Osteocyte (in vitro differentiated cells): Measurements from ENCODE around the gene SAMD1. TPM values are rescaled to one million over a fixed set of nuclear protein-coding genes. Genes with fewer than 3 reads are reported as not detected.

ENCODE experiments used
- DNase-seq: peaks from one replicate; pipeline ENCODE4 v3.0.0; 2021; ENCODE audit warnings: mixed read lengths; ENCODE audit not compliant: unreplicated experiment; ENCODE audit errors: extremely low spot score
- H3K27ac Mint-ChIP-seq: one replicate; pipeline ENCODE4 v1.8.0; 2021; ENCODE audit warnings: mild to moderate bottlenecking, mixed read lengths; ENCODE audit not compliant: unreplicated experiment
- H3K27me3 Mint-ChIP-seq: one replicate; pipeline ENCODE4 v1.8.0; 2021; ENCODE audit warnings: mixed read lengths; ENCODE audit not compliant: unreplicated experiment
- H3K36me3 Mint-ChIP-seq: one replicate; pipeline ENCODE4 v1.8.0; 2021; ENCODE audit warnings: mixed read lengths; ENCODE audit not compliant: unreplicated experiment
- H3K4me1 Mint-ChIP-seq: one replicate; pipeline ENCODE4 v1.8.0; 2021; ENCODE audit warnings: mixed read lengths; ENCODE audit not compliant: unreplicated experiment
- H3K4me3 Mint-ChIP-seq: one replicate; pipeline ENCODE4 v1.8.0; 2021; ENCODE audit warnings: mild to moderate bottlenecking, moderate library complexity, mixed read lengths; ENCODE audit not compliant: unreplicated experiment
- H3K9me3 Mint-ChIP-seq: one replicate; pipeline ENCODE4 v1.8.0; 2021; ENCODE audit warnings: mixed read lengths; ENCODE audit not compliant: unreplicated experiment
- CTCF ChIP-seq: fragments of 200-600 bp; sonication (generic); IDR thresholded peaks from 2 replicates; pipeline ENCODE4 v1.5.0; 2021; ENCODE audit warnings: antibody characterized with exemption, mild to moderate bottlenecking, moderate library complexity
- total RNA-seq: library from RNA; stranded (reverse); gene quantifications from 2 replicates; pipeline ENCODE4 v1.2.1, GENCODE V29; 2021

SAMD1 gene
- total RNA-seq, 1 donor from 2014 or later, result 34.9 TPM

DNA sequence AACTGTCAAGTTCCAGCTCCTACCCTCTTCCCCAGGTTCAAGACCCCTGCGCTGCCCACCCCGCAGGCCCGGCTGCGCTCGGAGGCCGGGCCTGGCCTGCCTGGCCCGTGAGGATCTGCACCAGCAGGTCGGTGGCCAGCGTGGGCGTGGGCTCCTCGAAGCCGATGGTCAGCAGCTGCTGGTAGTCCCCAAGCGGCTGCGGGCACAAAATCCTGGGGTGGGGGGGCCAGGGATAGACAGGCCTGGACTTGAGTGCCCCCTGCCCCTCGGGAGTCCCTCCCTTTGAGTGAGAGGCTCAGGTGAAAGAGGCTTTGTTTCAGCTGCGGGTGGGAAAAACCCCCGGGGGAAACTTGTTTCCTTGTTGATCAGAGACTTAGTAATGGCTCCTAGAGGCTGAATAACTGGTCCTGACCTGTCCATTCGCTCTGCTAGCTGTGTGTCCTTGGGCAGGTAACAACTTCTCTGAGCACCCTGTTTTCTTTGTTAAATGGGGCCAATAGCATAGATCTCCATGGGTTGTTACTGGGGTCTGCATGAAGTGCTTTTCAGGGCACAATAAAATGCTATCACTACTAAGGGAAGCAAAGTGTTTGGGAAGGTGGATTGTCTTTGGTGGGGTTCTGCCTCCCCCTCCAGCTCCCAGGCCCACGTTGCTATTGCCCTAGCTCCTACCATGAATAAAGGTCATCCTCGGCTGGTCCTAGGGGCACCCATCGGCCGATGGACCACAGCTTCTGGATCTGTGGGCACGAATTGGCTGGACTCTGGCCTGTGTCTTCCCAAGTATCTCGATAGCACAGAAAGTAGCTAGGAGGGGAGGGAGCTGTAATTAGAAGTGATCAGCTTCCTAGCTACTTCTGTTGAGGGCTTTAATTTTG is 8.5 kb downstream of the SAMD1 start:
- no peak for DNase-seq
- H3K4me3 Mint-ChIP-seq, result peak overlapping the region; percentile 97
- H3K9me3 Mint-ChIP-seq, result no peaks in the 10 kb centered on the region
- peak overlapping the region; percentile 98 for H3K27ac Mint-ChIP-seq
- peaks cover 2% of the 10 kb centered on the region for H3K36me3 Mint-ChIP-seq
- no peaks in the 10 kb centered on the region for H3K27me3 Mint-ChIP-seq
- no peak for TF ChIP-seq CTCF
- H3K4me1 Mint-ChIP-seq, result peaks cover 21% of the 10 kb centered on the region

DNA sequence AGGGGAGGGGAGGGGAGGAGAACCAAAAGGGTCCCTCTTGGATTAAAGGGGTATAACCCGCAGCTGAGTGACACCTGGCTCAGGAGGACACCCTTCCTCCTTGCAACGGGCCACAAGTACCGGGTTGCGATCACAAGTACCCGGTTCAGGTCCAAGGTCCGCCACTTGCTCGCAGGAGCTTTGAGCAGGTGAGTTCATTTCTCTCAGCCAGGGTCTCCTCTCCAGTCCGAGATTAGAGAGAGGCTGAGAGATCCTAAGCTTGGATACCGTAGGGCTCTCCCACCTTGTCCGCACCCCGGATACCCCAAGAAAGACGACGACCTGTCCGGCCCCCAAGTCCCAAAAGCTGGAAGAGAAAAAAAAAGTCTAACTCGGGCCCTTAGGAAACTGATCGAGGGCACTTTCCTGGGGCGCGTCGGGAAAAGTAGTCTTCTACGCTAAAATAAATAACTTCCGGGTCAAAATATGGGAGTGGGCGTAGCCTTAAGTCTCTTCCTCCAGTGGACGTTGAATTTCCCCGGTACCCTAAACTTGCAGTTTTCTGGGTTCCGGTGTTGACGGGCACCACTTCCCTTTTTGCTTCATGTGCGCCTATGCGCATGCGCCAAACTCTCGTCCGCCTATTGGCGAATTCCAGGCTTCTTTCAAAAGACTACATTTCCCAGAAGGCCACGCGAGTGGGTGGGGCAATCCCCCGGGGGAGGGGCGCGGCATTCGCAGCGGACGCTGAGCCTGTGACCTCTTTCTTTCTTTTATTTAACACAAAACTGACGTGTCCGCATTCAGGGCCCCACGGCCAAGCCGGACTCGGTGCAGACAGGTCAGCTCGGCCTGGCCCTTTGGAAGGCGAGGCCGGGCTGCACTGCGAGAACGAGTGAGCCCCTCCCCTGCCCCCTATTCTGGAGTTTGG is 9.4 kb downstream of the SAMD1 start:
- Mint-ChIP-seq H3K36me3 (no peaks in the 10 kb centered on the region), H3K4me1 (peaks cover 21% of the 10 kb centered on the region), H3K27me3 (no peaks in the 10 kb centered on the region), H3K27ac (peak overlapping the region; percentile 98), H3K9me3 (no peaks in the 10 kb centered on the region), H3K4me3 (peak overlapping the region; percentile 97)
- DNase-seq, result peak; percentile 99
- no peak for TF ChIP-seq CTCF

DNA sequence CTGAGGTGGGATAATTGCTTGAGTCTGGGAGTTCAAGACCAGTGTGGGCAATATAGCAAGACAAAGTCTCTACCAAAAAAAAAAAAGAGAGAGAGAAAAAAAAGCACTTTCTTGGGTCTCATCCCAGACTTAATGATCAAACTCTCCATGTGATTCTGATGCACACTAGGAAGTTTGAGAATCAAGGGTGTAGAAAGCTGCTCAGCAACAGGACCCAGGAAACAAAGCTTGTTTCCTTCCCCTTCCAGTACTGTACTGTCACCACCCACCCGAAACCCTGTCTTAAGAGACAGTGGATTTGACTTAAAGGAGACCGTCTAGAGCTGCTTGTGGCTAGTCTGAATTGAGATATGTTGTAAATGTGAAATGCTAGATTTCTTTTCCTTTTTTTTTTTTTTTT is 12.1 kb downstream of the SAMD1 start:
- H3K36me3 Mint-ChIP-seq, result no peaks in the 10 kb centered on the region
- no peak overlapping the region for H3K27ac Mint-ChIP-seq
- DNase-seq, result no peak
- H3K4me1 Mint-ChIP-seq, result peaks cover 35% of the 10 kb centered on the region
- no peaks in the 10 kb centered on the region for H3K9me3 Mint-ChIP-seq
- no peak for TF ChIP-seq CTCF
- H3K27me3 Mint-ChIP-seq, result no peaks in the 10 kb centered on the region
- H3K4me3 Mint-ChIP-seq, result no peak overlapping the region

DNA sequence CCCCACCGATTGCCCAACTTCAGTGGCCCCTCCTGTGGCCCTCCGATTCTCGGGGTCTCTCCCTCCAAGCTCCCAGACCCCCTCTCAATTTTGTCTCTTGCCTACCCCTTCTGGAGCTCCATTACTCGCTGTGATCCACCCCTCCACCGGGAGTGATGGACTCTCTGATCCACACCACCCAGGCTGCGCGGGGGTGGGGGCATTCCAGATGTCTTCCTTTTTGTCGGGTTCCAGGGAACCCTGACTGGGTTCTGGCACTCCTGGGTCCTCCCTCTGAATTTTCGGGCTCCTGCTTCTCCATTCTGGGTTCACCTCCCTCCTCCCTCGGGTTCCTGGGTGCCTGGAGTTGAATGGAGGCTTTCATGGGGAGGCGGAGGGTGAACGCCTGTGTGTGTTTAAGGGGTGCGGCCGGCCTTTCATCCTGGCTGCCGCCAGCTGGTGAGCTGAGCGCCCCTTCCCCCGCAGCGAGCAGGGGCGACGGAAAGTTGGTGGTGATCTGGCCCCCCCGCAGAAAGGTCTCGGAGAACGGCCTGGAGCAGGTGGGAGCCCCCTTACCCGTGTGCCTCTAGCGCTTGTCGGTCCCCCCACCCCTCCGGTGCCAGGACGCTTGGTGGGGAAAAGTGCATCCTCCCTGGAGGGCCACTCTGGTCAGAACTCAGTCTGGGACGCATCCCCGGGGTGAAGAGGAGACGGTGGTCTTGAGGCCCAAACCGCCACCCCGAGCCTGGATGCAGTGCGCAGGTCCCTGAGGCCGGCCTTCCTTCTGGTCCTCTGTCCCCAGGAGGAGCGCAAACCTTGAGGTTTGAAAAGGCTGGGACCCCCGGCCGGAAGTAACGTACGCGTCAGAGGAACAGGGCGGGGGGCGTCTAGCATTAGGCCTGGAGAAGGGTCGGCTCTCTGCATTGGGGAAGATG is 16.4 kb downstream of the SAMD1 start:
- peak overlapping the region; percentile 79 for H3K27ac Mint-ChIP-seq
- peaks cover 22% of the 10 kb centered on the region for H3K4me1 Mint-ChIP-seq
- H3K9me3 Mint-ChIP-seq, result no peaks in the 10 kb centered on the region
- TF ChIP-seq CTCF, result no peak
- no peaks in the 10 kb centered on the region for H3K36me3 Mint-ChIP-seq
- no peak for DNase-seq
- H3K27me3 Mint-ChIP-seq, result no peaks in the 10 kb centered on the region
- peak overlapping the region; percentile 91 for H3K4me3 Mint-ChIP-seq
